ENCODE measurements around the gene TOP3A.

DNA sequence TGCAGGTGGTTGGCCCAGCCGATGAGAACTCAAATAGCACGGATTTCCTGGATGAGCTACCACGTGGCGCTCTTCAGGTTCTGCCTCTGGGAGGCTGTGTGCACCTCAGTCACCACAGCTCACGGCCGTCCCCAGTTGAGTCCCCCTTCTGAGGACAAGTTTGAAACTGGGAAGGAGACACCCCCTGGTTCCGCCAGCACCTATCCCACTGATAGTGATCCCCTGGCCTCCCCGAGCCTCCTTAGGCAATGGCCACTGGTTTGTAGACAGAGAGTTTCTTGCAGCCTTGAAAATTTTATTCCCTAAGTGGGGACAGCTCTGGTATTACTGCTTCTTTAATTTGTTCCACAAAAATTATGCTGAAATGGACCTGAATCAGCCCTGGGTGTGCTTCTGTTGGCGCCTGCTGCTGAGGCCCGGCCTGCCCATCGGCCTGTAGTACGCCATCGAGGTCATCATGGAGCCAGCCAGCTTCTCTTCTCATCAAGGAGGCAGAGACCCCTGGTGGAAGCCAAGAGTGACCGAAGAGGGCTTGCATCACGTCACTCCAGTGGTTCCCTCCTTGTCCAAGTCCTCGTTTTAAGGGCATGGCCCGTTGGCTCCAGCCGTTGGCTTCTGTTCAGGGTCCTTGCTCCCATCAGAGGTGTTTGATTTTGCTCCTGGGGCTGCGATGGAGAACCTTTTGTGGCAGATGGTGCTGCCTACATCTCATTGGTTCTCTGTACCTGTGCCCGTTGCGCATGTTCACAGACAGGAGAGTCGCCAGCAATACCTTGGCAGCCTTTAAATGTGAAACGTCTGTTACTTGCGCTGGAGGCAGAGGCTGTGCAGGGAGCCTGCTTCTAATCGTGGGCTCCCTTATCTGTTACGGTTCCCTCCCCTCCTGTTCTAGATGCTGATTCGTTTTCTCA, 9.6 kb upstream of the TOP3A start:
- TF ChIP-seq POLR2AphosphoS5 (IDR thresholded peaks at IDR 0.05) (no peak), POLR2A (IDR thresholded peaks at IDR 0.05) (no peak)

Measured in transverse colon (tissue), 3 donors.